Measurements from ENCODE around the gene ELOVL7. TPM values are rescaled to one million over a fixed set of nuclear protein-coding genes. Genes with fewer than 3 reads are reported as not detected.
"Not testable (repeated sequence)": the region's sequence is repeated elsewhere in the genome, so short reads cannot be mapped to it uniquely, and the experiment has no call there.

The ELOVL7 gene
- polyA plus RNA-seq, 1 of the 3 experiments (the other 2 are of a cell fraction), result 0.07 TPM

- TF ChIP-seq ZBTB33 (IDR thresholded peaks at IDR 0.05; ENCODE audit: borderline replicate concordance, low read depth), result no peak
- no peak for TF ChIP-seq ELF1 (IDR thresholded peaks at IDR 0.05)
- TF ChIP-seq TCF12 (IDR thresholded peaks at IDR 0.05), result no peak
- TF ChIP-seq SMC3 (IDR thresholded peaks at IDR 0.05; ENCODE audit: low read depth, low read length), result no peak
- no peak for TF ChIP-seq EP300 (IDR thresholded peaks at IDR 0.05; ENCODE audit: borderline replicate concordance in 1 of 2, low read depth in 1 of 2, low read length in 1 of 2)
- TF ChIP-seq CHD2 (IDR thresholded peaks at IDR 0.05; ENCODE audit: low read length, partially characterized antibody), result no peak
- no peak for TF ChIP-seq TEAD4 (IDR thresholded peaks at IDR 0.05; ENCODE audit: borderline replicate concordance, insufficient read depth)
- TF ChIP-seq RXRA (IDR thresholded peaks at IDR 0.05; ENCODE audit: borderline replicate concordance, low read depth), result no peak
- TF ChIP-seq EZH2phosphoT487 (IDR thresholded peaks at IDR 0.05; ENCODE audit: borderline replicate concordance, low read depth), result no peak
These were observed 124.7 kb downstream of the ELOVL7 start (continued) for GRCh38 chr5:60719329-60719728.

- H3K27ac ChIP-seq (ENCODE audit: low read depth in 2 of 2, low read length in 1 of 2), result no peak overlapping the region
- H3K79me2 ChIP-seq (ENCODE audit: insufficient read depth), result no peaks in the 10 kb centered on the region
- no peaks in the 10 kb centered on the region for H3K27me3 ChIP-seq (ENCODE audit: insufficient read depth)
- no peak overlapping the region for H2AFZ ChIP-seq (ENCODE audit: low read depth)
- no peaks in the 10 kb centered on the region for H3K36me3 ChIP-seq (replicated peaks in 1 of 2; ENCODE audit: control insufficient read depth in 1 of 2, insufficient read depth in 2 of 2, low read length in 1 of 2)
- TF ChIP-seq RXRA (IDR thresholded peaks at IDR 0.05; ENCODE audit: borderline replicate concordance, low read depth), result no peak
- WGBS (ENCODE audit: low lambda C conversion rate), result 48% methylated on average over 3 of the region's 3 CpGs
- H3K9me2 ChIP-seq, result no peaks in the 10 kb centered on the region
- no peak overlapping the region for H3K4me2 ChIP-seq
- no peak for DNase-seq
- H4K20me1 ChIP-seq (ENCODE audit: insufficient read depth), result no peaks in the 10 kb centered on the region
- no peaks in the 10 kb centered on the region for H3F3A ChIP-seq (replicated peaks; ENCODE audit: insufficient read depth)
- no peaks in the 10 kb centered on the region for H3K9me3 ChIP-seq
- H3K4me1 ChIP-seq (ENCODE audit: control insufficient read depth in 1 of 2, insufficient read depth in 2 of 2, low read depth in 1 of 2, low read length in 1 of 2), result no peaks in the 10 kb centered on the region
- POLR2A ChIA-PET, result no interaction called here
- no peak overlapping the region for H3K9ac ChIP-seq
- CTCF ChIA-PET, result no interaction called here
- no peak overlapping the region for H3K4me3 ChIP-seq (ENCODE audit: low read depth in 2 of 2, low read length in 1 of 2)
These were observed 125.7 kb downstream of the ELOVL7 start for GRCh38 chr5:60718166-60718892.

GRCh38 chr5:60715201-60715928, 128.7 kb downstream of the ELOVL7 start:
- H3K9ac ChIP-seq; H3K9me3 ChIP-seq; H3K4me2 ChIP-seq; H3K36me3 ChIP-seq (replicated peaks in 1 of 2; ENCODE audit: control insufficient read depth in 1 of 2, insufficient read depth in 2 of 2, low read length in 1 of 2); CTCF ChIA-PET; POLR2A ChIA-PET; H3K27me3 ChIP-seq (ENCODE audit: insufficient read depth); H3F3A ChIP-seq (replicated peaks; ENCODE audit: insufficient read depth); H3K9me2 ChIP-seq; H3K4me1 ChIP-seq (ENCODE audit: control insufficient read depth in 1 of 2, insufficient read depth in 2 of 2, low read depth in 1 of 2, low read length in 1 of 2); H2AFZ ChIP-seq (ENCODE audit: low read depth); H3K4me3 ChIP-seq (ENCODE audit: low read depth in 2 of 2, low read length in 1 of 2); H3K79me2 ChIP-seq (ENCODE audit: insufficient read depth); DNase-seq; H3K27ac ChIP-seq (ENCODE audit: low read depth in 2 of 2, low read length in 1 of 2); H4K20me1 ChIP-seq (ENCODE audit: insufficient read depth): not testable (repeated sequence)
- 87% methylated on average over 3 of the region's 3 CpGs for WGBS (ENCODE audit: low lambda C conversion rate)
